Ectodermal cell (in vitro differentiated cells): Measurements from ENCODE around the gene PEX14.
"Not testable (repeated sequence)": the region's sequence is repeated elsewhere in the genome, so short reads cannot be mapped to it uniquely, and the experiment has no call there.

Experiments
- H3K27ac ChIP-seq: 2 replicates; pipeline ENCODE4 v1.7.0; 2013; ENCODE audit warnings: mild to moderate bottlenecking, low read depth, low read length; ENCODE audit not compliant: insufficient read depth, poor library complexity, severe bottlenecking
- H3K27me3 ChIP-seq: 2 replicates; pipeline ENCODE4 v1.7.0; 2013; ENCODE audit warnings: mild to moderate bottlenecking, low read length; ENCODE audit not compliant: insufficient read depth, control insufficient read depth, poor library complexity, severe bottlenecking
- H3K36me3 ChIP-seq: one replicate; pipeline ENCODE4 v1.7.0; 2013; ENCODE audit warnings: low read length; ENCODE audit not compliant: control insufficient read depth, insufficient read depth
- H3K4me1 ChIP-seq: one replicate; pipeline ENCODE4 v1.7.0; 2013; ENCODE audit warnings: low read length; ENCODE audit not compliant: control insufficient read depth, insufficient read depth
- H3K4me3 ChIP-seq: 2 replicates; pipeline ENCODE4 v1.7.0; 2013; ENCODE audit warnings: low read depth, low read length, control low read depth; ENCODE audit not compliant: insufficient read depth
- H3K9me3 ChIP-seq: 2 replicates; pipeline ENCODE4 v1.7.0; 2013; ENCODE audit warnings: mild to moderate bottlenecking, low read length, moderate library complexity; ENCODE audit not compliant: control insufficient read depth
- WGBS, 2 experiments: methylation state at CpG; one replicate each; pipeline ENCODE4 v1.1.7; 2013; ENCODE audit warnings: missing lambda C conversion rate in 2 of 2; 5-methylcytosine and 5-hydroxymethylcytosine counted together

Gene PEX14

DNA sequence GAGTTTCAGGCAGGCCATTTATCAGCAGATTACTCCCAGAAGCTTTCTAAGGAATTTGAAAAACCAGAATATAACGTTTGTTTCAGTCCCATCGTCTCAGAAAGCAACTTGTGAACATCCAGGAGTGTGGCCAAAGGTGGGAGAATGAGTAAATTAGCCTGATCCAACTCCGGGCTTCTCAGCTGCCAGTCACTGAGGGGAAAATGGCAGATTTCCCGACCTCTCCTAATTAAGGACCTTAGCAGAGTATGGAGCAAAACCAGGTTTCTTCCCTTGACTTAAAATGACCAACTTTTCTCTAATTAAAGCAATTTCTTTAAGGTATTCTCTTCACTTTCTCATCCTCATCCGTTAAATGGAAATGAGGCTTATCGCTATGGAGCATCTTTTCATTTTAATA, 23.9 kb upstream of the PEX14 start:
- no peak overlapping the region for H3K27ac ChIP-seq
- no peaks in the 10 kb centered on the region for H3K36me3 ChIP-seq
- no peaks in the 10 kb centered on the region for H3K27me3 ChIP-seq
- H3K4me1 ChIP-seq: peaks cover 20% of the 10 kb centered on the region
- no peak overlapping the region for H3K4me3 ChIP-seq
- H3K9me3 ChIP-seq: no peaks in the 10 kb centered on the region
- WGBS, 2 experiments: 69 to 80% methylated on average over 5 to 6 of the region's 6 CpGs

GRCh38 chr1:10451287-10451686, 23.5 kb upstream of the PEX14 start:
- Histone ChIP-seq H3K36me3 (no peaks in the 10 kb centered on the region), H3K9me3 (no peaks in the 10 kb centered on the region), H3K4me1 (peaks cover 20% of the 10 kb centered on the region), H3K4me3 (no peak overlapping the region), H3K27me3 (no peaks in the 10 kb centered on the region), H3K27ac (no peak overlapping the region)
- WGBS, 2 experiments: 23 to 29% methylated on average over 10 of the region's 10 CpGs

- Histone ChIP-seq H3K9me3 (no peaks in the 10 kb centered on the region), H3K27ac (no peak overlapping the region), H3K36me3 (peaks cover 10% of the 10 kb centered on the region), H3K4me3 (no peak overlapping the region), H3K27me3 (no peaks in the 10 kb centered on the region), H3K4me1 (peaks cover 6% of the 10 kb centered on the region)
- WGBS, 2 experiments: 84 to 86% methylated on average over 5 of the region's 5 CpGs
These were observed 18.7 kb upstream of the PEX14 start for GRCh38 chr1:10456048-10456447.

DNA sequence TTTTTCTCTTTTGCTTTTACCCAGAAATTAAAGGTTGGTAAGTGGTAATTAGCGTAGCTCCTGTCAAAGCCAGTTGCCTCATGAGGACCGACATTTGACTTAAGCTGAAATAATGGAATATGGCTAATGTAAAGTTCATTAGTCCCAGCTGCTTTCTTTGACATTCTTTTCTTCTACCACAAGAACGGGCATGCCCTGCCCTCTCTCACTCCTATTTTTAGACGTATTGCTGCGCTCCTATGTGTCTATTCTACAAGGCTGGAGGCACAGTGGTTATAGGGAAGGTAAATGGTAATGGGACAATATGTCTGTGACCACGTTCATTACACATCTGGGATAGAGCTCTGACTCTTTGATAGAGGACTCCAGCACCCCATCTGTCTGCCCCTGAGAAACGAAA, 18.1 kb upstream of the PEX14 start:
- no peaks in the 10 kb centered on the region for H3K9me3 ChIP-seq
- H3K27me3 ChIP-seq: no peaks in the 10 kb centered on the region
- no peak overlapping the region for H3K27ac ChIP-seq
- H3K4me3 ChIP-seq: no peak overlapping the region
- WGBS, 2 experiments: 92 to 98% methylated on average over 4 to 7 of the region's 7 CpGs
- peaks cover 15% of the 10 kb centered on the region for H3K36me3 ChIP-seq
- H3K4me1 ChIP-seq: no peaks in the 10 kb centered on the region

DNA sequence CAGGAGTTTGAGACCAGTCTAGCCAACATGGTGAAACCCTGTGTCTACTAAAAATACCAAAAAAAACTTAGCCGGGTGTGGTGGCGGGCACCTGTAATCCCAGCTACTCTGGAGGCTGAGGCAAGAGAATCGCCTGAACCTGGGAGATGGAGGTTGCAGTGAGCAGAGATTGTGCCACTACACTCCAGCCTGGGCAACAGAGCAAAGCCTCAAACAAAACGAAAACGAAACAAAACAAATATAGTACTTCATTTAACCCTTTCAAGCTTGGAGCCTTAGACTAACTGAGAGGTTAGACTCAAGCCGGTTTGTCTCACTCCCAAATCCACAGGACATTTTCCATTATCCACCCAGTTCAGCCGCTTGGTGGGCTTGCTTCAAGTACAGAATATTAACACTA, 17.3 kb upstream of the PEX14 start:
- WGBS, 2 experiments: 92 to 93% methylated on average over 7 of the region's 7 CpGs
- not testable (repeated sequence) for H3K4me3 ChIP-seq, H3K4me1 ChIP-seq, H3K27me3 ChIP-seq, H3K9me3 ChIP-seq, H3K27ac ChIP-seq
- H3K36me3 ChIP-seq: peaks cover 16% of the 10 kb centered on the region

- H3K4me3 ChIP-seq: no peak overlapping the region
- peaks cover 17% of the 10 kb centered on the region for H3K36me3 ChIP-seq
- H3K4me1 ChIP-seq: no peaks in the 10 kb centered on the region
- no peaks in the 10 kb centered on the region for H3K9me3 ChIP-seq
- 94 to 96% methylated on average over 9 of the region's 9 CpGs for WGBS, 2 experiments
- H3K27ac ChIP-seq: no peak overlapping the region
- H3K27me3 ChIP-seq: no peaks in the 10 kb centered on the region
These were observed 16.9 kb upstream of the PEX14 start for GRCh38 chr1:10457875-10458274.

- Histone ChIP-seq H3K27ac (no peak overlapping the region), H3K4me1 (no peaks in the 10 kb centered on the region), H3K27me3 (no peaks in the 10 kb centered on the region), H3K9me3 (no peaks in the 10 kb centered on the region), H3K36me3 (peaks cover 23% of the 10 kb centered on the region), H3K4me3 (no peak overlapping the region)
- WGBS, 2 experiments: 78 to 91% methylated on average over 2 to 3 of the region's 3 CpGs
These were observed 15.6 kb upstream of the PEX14 start for GRCh38 chr1:10459184-10459583.

- no peak overlapping the region for H3K27ac ChIP-seq
- H3K36me3 ChIP-seq: peaks cover 26% of the 10 kb centered on the region
- H3K4me3 ChIP-seq: no peak overlapping the region
- 98% methylated on average over 2 of the region's 2 CpGs for WGBS, 2 experiments
- H3K27me3 ChIP-seq: no peaks in the 10 kb centered on the region
- no peaks in the 10 kb centered on the region for H3K9me3 ChIP-seq
- H3K4me1 ChIP-seq: no peaks in the 10 kb centered on the region
These were observed 7.7 kb upstream of the PEX14 start for GRCh38 chr1:10467078-10467477.

DNA sequence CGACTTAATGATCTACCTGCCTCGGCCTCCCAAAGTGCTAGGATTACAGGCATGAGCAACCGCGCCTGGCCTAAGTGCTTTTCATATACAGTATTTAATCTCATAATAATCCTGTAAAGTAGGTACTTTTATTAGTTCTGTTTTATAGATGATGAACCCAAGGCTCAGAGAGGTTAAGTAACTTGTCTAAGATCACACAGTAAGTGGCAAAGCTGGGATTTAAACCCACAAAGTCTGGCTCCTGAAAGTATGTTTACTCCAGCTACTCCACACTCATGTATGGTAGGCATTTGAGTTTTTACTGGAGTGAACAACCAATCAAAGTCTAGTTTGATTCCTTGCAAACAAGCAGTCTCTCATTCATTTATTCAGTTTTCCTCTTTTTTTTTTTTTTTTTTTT, 4.7 kb upstream of the PEX14 start:
- Histone ChIP-seq H3K36me3 (peaks cover 10% of the 10 kb centered on the region), H3K27ac (no peak overlapping the region)
- WGBS, 2 experiments: 96 to 100% methylated on average over 3 to 4 of the region's 4 CpGs

GRCh38 chr1:10471411-10472219, 3.1 kb upstream of the PEX14 start:
- Histone ChIP-seq H3K27ac (no peak overlapping the region), H3K9me3 (no peaks in the 10 kb centered on the region), H3K36me3 (peaks cover 10% of the 10 kb centered on the region), H3K27me3 (no peaks in the 10 kb centered on the region), H3K4me3 (peak overlapping the region; percentile 51), H3K4me1 (peaks cover 9% of the 10 kb centered on the region)
- WGBS, 2 experiments: 5 to 6% methylated on average over 22 to 23 of the region's 23 CpGs

More for the DNA sequence above, 4.7 kb upstream of the PEX14 start:
- no peak overlapping the region for H3K4me3 ChIP-seq
- H3K27me3 ChIP-seq: no peaks in the 10 kb centered on the region
- H3K4me1 ChIP-seq: no peaks in the 10 kb centered on the region
- no peaks in the 10 kb centered on the region for H3K9me3 ChIP-seq
